Memory B cell (primary cell): Measurements from ENCODE around the gene FRMPD4.
"Not testable (repeated sequence)": the region's sequence is repeated elsewhere in the genome, so short reads cannot be mapped to it uniquely, and the experiment has no call there.

Experiments used
- ATAC-seq: fragments of 150-1000 bp; cut with Tn5 transposase; 2 replicates; pipeline ENCODE4 v1.10.0; 2021; ENCODE audit warnings: low read depth, mild to moderate bottlenecking, moderate library complexity
- DNase-seq, 2 donors: peaks; one replicate each; pipeline ENCODE4 v3.0.0; 2022; ENCODE audit warnings: low spot score in 2 of 2
- H3K27ac Mint-ChIP-seq: one replicate; pipeline ENCODE4 v1.8.0; 2022; ENCODE audit warnings: mild to moderate bottlenecking, moderate library complexity, mixed read lengths
- H3K27me3 Mint-ChIP-seq: one replicate; pipeline ENCODE4 v1.8.0; 2022; ENCODE audit warnings: mixed read lengths
- H3K36me3 Mint-ChIP-seq: one replicate; pipeline ENCODE4 v1.8.0; 2022; ENCODE audit warnings: mild to moderate bottlenecking, mixed read lengths
- H3K4me1 Mint-ChIP-seq: one replicate; pipeline ENCODE4 v1.8.0; 2022; ENCODE audit warnings: mixed read lengths
- H3K4me3 Mint-ChIP-seq: one replicate; pipeline ENCODE4 v1.8.0; 2022; ENCODE audit warnings: mild to moderate bottlenecking, moderate library complexity, mixed read lengths
- H3K9me3 Mint-ChIP-seq: one replicate; pipeline ENCODE4 v1.8.0; 2022; ENCODE audit warnings: mixed read lengths

The FRMPD4 gene

DNA sequence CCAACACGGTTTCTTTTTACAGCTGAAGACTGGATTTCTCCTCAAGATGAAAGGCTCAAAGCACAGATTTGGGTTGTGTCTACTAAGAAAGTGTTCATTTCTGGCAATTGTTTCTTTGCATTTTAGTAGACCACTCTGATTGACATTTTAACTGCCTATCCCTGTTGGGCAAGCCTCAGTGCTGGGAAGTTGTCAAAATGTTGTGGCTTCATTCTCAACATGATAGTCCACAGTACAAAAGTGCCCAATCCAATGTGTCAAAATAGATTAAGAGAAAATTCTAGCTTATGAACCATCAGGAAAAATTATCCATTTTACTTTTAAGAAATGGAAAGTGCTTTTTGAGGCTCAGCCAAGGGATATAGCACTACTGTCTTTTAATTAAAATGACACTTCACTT lies 329.0 kb downstream of the FRMPD4 start:
- no peaks in the 10 kb centered on the region for H3K27me3 Mint-ChIP-seq
- no peaks in the 10 kb centered on the region for H3K36me3 Mint-ChIP-seq
- no peak overlapping the region for H3K4me3 Mint-ChIP-seq
- peaks cover 2% of the 10 kb centered on the region for H3K4me1 Mint-ChIP-seq
- ATAC-seq (no peak), DNase-seq (no peak)
- H3K9me3 Mint-ChIP-seq = no peaks in the 10 kb centered on the region
- no peak overlapping the region for H3K27ac Mint-ChIP-seq

DNA sequence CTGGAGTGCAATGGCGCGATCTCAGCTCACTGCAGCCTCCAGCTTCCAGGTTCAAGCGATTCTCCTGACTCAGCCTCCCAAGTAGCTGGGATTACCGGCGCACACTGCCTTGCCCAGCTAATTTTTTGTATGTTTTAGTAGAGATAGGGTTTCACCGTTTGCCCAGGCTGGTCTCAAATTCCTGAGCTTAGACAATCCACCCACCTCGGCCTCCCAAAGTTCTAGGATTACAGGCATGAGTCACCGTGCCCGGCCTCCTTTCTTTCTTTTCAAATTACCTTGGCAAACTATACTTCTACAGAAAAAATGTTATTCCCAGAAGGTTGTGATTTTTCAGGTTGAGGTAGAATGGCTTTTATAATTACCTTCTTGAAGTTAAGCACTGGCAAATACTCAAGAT lies 331.0 kb downstream of the FRMPD4 start:
- peaks cover 2% of the 10 kb centered on the region for H3K27me3 Mint-ChIP-seq
- H3K4me3 Mint-ChIP-seq = no peak overlapping the region
- DNase-seq (no peak), ATAC-seq (no peak)
- no peaks in the 10 kb centered on the region for H3K9me3 Mint-ChIP-seq
- H3K27ac Mint-ChIP-seq = no peak overlapping the region
- peaks cover 2% of the 10 kb centered on the region for H3K4me1 Mint-ChIP-seq
- H3K36me3 Mint-ChIP-seq = no peaks in the 10 kb centered on the region

DNA sequence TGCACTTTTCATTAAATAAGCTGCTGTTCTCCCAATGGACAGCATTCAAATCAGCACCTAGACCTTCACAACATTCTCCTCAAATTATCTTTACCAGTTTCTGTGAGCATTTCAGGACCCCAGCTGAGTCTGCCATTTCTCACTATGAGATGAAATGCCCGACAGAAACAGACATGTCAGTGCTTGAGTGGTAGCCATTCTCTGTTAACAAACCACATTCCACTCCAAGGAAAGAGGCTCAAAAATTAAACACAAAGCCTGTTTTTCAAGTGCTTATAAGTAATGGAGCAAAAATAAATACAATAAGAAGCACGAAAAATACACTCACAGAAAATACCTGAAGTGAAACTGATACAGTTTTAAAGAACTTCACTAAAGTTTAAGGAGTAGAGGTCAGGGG lies 332.8 kb downstream of the FRMPD4 start:
- no peaks in the 10 kb centered on the region for H3K36me3 Mint-ChIP-seq
- no peaks in the 10 kb centered on the region for H3K9me3 Mint-ChIP-seq
- peaks cover 2% of the 10 kb centered on the region for H3K4me1 Mint-ChIP-seq
- ATAC-seq (no peak), DNase-seq (no peak)
- no peak overlapping the region for H3K4me3 Mint-ChIP-seq
- H3K27me3 Mint-ChIP-seq = peaks cover 2% of the 10 kb centered on the region
- H3K27ac Mint-ChIP-seq = no peak overlapping the region

DNA sequence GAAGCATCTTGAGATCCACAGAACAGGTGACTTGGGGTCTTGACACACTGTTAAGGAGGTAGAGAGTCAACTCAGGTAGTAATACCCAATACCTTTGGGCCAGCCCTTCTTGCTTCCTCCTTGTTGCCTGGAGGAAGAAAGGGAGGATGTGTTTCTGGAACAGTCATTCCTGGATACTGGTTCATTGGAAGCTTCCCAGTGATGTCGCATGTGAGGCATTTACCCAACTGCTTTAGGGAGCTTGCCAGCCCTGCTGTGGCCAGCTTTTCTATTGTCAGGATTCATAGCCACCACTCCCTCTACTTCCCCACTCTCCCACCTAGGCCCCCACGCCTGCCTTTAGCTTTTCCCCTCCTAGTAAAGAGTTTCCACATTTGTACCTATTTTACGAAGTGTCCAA lies 342.7 kb downstream of the FRMPD4 start:
- no peak for DNase-seq
- Mint-ChIP-seq H3K27me3 (no peaks in the 10 kb centered on the region), H3K4me3 (no peak overlapping the region), H3K27ac (no peak overlapping the region), H3K36me3 (no peaks in the 10 kb centered on the region), H3K4me1 (no peaks in the 10 kb centered on the region), H3K9me3 (no peaks in the 10 kb centered on the region)
- no peak for ATAC-seq

DNA sequence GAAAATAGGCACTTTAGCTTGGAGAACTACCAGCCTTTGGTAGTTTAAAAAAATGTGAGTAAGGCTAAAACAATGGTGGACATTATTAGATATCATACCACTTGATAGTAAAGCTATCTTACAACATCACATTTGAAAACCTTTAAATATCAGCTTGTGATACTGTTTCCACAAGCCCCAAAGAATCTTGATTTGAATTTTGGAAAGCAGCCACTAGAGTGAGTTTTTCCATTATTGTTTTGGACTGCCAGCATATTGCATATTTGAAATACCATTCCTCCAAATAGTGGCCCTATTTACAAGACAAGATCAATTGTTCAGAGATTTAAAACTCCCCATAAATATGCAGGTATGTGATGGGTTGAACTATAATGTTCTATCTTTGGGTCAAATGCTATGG lies 349.9 kb downstream of the FRMPD4 start:
- Mint-ChIP-seq H3K36me3 (no peaks in the 10 kb centered on the region), H3K27ac (no peak overlapping the region), H3K4me1 (peaks cover 3% of the 10 kb centered on the region), H3K9me3 (no peaks in the 10 kb centered on the region), H3K4me3 (no peak overlapping the region), H3K27me3 (no peaks in the 10 kb centered on the region)
- DNase-seq (no peak), ATAC-seq (no peak)

DNA sequence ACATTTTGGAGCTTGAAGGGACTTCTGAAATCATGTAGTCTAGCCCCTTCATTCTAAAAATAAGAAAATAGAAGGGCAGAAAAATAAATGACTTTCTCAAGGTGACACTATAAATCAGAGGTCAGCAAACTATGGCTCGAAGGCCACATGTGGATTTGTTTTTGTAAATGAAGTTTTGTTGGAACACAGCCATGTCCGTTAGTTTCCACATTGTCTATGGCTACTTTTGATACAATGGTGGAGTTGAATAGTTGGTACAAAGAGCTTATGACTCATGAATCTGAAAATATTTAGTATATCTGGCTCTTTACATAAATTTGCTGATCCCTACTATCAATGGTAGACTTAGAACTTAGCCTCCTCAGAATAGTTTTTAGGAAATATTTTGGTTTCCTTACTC lies 350.5 kb downstream of the FRMPD4 start:
- no peaks in the 10 kb centered on the region for H3K9me3 Mint-ChIP-seq
- no peak overlapping the region for H3K4me3 Mint-ChIP-seq
- no peaks in the 10 kb centered on the region for H3K27me3 Mint-ChIP-seq
- H3K36me3 Mint-ChIP-seq = no peaks in the 10 kb centered on the region
- ATAC-seq = no peak
- DNase-seq = no peak
- peaks cover 3% of the 10 kb centered on the region for H3K4me1 Mint-ChIP-seq
- H3K27ac Mint-ChIP-seq = no peak overlapping the region

DNA sequence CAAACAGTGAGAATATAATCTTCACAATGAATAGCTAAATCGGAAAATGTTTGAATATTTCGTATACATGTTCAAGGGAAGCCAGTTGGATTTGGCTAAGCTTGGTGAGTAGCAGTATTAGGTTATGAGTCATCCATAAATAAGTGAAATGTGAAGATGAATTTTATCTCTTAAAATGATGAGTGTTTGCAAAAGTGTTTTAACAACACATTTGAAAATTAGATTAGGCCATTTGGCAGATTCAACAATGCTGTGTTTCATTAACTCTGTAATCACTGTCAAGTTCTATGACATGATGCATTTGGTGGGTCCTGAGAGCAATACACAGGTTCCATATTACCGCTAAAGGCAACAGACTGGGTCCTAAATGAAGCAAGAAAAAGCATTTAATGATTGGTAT lies 351.1 kb downstream of the FRMPD4 start:
- no peak overlapping the region for H3K27ac Mint-ChIP-seq
- DNase-seq = no peak
- no peaks in the 10 kb centered on the region for H3K36me3 Mint-ChIP-seq
- H3K4me1 Mint-ChIP-seq = peaks cover 3% of the 10 kb centered on the region
- no peaks in the 10 kb centered on the region for H3K9me3 Mint-ChIP-seq
- H3K4me3 Mint-ChIP-seq = no peak overlapping the region
- ATAC-seq = no peak
- no peaks in the 10 kb centered on the region for H3K27me3 Mint-ChIP-seq

DNA sequence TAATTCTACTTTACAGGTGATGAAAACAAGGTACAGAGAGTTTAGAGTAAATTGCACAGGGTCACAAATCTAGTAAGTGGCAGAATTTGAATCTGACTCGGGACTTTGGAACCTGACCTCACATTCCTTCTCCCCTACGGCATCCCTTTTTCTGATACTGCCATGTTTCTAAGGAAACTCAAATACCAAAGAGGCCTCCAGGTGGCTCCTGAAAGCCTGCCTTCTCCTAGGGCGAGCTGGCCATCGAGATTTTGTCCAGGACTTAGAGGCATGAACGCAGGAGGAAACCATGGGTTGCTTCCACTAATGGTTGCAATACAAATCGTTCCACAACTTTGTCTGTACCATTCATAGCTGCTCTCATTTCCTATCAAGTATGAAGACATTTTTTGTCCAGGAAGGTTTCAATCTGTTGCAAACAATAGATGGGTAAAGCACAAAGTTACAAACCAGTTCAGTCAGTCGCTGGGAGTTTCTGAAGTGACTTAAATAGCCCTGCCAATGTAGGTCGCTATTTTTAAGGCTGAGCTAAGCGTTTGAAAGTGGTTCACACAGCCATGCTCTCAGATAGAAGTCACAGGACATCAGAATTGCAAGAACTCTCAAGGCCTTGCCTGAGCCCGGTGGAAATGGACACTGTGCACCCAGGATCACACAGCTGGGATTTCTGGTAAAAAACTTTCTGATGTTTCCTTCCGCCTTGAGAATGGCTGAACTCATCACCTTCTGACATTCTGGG lies 356.3 kb downstream of the FRMPD4 start:
- H3K4me3 Mint-ChIP-seq = no peak overlapping the region
- peaks cover 4% of the 10 kb centered on the region for H3K4me1 Mint-ChIP-seq
- no peaks in the 10 kb centered on the region for H3K9me3 Mint-ChIP-seq
- H3K36me3 Mint-ChIP-seq = no peaks in the 10 kb centered on the region
- no peak for ATAC-seq
- DNase-seq = no peak
- no peaks in the 10 kb centered on the region for H3K27me3 Mint-ChIP-seq
- H3K27ac Mint-ChIP-seq = no peak overlapping the region

DNA sequence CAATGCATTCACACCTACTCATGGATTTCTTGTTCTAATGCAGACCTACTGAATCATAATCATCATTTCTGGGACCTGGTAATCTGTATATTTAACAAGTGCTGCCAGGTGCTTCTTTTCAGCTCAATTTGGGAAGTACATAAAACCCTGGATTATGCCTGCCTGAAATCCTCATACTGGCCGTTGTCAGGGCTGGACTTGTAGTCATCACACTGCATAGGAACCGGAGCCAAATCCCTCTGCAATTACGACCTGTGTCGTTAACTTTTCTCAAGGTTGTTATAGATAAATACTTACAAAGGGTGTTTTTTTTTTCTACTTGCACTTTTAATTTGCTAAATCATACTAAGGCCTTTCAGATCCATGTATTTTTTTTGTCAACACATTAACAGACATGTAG lies 358.1 kb downstream of the FRMPD4 start:
- no peak overlapping the region for H3K27ac Mint-ChIP-seq
- ATAC-seq = no peak

DNA sequence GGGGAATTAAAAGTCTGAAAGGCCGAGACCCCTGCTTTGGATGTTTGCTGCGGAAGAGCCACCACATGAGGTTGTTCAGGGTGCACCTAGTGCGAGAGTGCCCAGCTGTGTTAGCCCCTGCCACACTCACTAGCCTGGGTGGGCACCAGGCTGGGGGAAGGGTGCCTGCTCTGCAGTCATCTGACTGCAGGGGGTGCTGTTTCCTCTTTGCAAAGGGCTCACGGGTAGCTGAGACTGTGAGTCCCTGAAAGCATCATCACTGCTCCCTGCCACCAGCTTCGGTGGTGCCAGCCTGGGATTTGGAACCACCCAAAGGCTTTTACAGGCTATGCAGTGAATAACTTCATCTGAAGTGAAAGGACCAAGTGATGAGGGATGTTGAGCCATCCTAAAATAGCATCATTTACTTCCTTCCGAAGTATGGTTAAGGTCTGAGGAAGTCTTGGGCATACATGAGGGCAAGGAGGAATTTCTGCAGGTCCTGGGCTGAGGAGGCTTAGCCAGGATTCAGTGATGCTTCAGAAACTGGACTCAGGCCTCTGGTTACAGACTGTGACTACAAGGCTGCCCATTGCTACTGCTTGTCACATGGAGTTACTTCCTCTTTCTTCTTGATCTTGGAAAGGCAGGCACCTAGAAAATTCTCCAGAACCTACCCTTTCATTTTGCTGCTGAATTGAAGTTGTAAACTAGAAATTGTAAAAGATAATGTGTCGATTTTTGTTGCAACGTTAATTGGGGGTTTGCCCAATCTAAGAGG lies 359.7 kb downstream of the FRMPD4 start:
- H3K27ac Mint-ChIP-seq = no peak overlapping the region
- no peaks in the 10 kb centered on the region for H3K9me3 Mint-ChIP-seq
- DNase-seq = no peak

More for the DNA sequence above, 358.1 kb downstream of the FRMPD4 start:
- H3K4me3 Mint-ChIP-seq = no peak overlapping the region
- DNase-seq = no peak
- no peaks in the 10 kb centered on the region for H3K36me3 Mint-ChIP-seq
- no peaks in the 10 kb centered on the region for H3K27me3 Mint-ChIP-seq
- H3K4me1 Mint-ChIP-seq = peaks cover 4% of the 10 kb centered on the region
- no peaks in the 10 kb centered on the region for H3K9me3 Mint-ChIP-seq

DNA sequence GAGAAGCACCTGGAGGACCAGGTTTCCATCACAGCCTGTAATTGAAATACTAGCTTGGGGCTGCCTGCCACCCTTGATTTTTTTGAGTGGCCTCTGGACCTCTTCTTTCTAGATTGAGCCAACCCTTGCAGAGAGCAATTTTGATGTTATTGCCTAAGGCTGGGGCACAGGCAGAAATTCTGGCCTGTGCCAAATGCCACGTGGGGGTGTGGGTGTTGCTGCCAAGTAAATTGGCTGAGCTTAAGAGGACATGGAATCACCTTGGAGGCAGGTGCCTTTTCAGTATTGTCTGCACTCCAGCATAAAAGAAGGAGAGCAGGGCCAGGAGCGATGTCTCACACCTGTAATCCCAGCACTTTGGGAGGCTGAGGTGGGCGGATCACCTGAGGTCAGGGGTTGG lies 366.9 kb downstream of the FRMPD4 start:
- H3K4me3 Mint-ChIP-seq = no peak overlapping the region
- no peak overlapping the region for H3K27ac Mint-ChIP-seq
- DNase-seq = no peak
- H3K36me3 Mint-ChIP-seq = no peaks in the 10 kb centered on the region
- peaks cover 2% of the 10 kb centered on the region for H3K4me1 Mint-ChIP-seq
- no peaks in the 10 kb centered on the region for H3K9me3 Mint-ChIP-seq
- no peaks in the 10 kb centered on the region for H3K27me3 Mint-ChIP-seq
- no peak for ATAC-seq

More for the DNA sequence above, 359.7 kb downstream of the FRMPD4 start:
- Mint-ChIP-seq H3K4me3 (no peak overlapping the region), H3K36me3 (no peaks in the 10 kb centered on the region), H3K27me3 (no peaks in the 10 kb centered on the region), H3K4me1 (peaks cover 7% of the 10 kb centered on the region)
- peak; percentile 31 for ATAC-seq

DNA sequence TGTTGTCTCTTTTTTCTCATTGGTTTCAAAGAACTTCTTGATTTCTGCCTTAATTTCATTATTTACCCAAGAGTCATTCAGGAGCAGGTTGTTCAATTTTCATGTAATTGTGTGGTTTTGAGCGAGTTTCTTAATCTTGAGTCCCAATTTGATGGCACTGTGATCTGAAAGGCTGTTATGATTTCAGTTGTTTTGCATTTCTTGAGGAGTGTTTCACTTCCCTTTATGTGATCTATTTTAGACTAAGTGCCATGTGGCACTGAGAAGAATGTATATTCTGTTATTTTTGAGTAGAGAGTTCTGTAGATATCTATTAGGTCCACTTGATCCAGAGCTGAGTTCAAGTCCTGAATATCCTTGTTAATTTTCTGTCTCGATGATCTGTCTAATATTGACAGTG lies 377.1 kb downstream of the FRMPD4 start:
- Mint-ChIP-seq H3K4me3 (peak overlapping the region; percentile 74), H3K27ac (peak overlapping the region; percentile 88), H3K4me1 (peaks cover 20% of the 10 kb centered on the region), H3K36me3 (peaks cover 10% of the 10 kb centered on the region)
- not testable (repeated sequence) for H3K9me3 Mint-ChIP-seq, H3K27me3 Mint-ChIP-seq
- peak in 1 of 2 donors; percentile 0 for DNase-seq
- peak; percentile 83 for ATAC-seq

DNA sequence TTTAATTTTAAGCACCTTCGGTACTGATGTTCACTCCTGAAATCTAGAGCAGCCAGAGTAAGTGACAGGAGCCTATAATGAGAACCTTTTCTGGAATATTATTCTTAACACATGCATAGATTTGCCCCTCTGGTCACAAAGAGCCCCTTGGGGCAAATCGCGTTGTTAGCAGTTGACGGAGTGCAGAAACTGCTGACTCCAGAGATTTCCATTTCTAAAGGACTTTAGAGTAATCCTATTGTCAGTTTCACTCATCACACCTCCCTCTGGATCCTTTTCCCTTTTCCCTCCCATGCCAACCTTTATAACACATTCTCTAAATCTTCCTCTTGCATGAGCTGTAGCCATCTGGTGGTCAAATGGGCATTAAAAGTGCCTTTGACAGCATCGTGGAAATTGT lies 388.0 kb downstream of the FRMPD4 start:
- peaks cover 4% of the 10 kb centered on the region for H3K4me1 Mint-ChIP-seq
- DNase-seq (no peak), ATAC-seq (no peak)
- no peak overlapping the region for H3K27ac Mint-ChIP-seq
- H3K27me3 Mint-ChIP-seq = peaks cover 3% of the 10 kb centered on the region
- no peak overlapping the region for H3K4me3 Mint-ChIP-seq
- peaks cover 1% of the 10 kb centered on the region for H3K36me3 Mint-ChIP-seq
- no peaks in the 10 kb centered on the region for H3K9me3 Mint-ChIP-seq

DNA sequence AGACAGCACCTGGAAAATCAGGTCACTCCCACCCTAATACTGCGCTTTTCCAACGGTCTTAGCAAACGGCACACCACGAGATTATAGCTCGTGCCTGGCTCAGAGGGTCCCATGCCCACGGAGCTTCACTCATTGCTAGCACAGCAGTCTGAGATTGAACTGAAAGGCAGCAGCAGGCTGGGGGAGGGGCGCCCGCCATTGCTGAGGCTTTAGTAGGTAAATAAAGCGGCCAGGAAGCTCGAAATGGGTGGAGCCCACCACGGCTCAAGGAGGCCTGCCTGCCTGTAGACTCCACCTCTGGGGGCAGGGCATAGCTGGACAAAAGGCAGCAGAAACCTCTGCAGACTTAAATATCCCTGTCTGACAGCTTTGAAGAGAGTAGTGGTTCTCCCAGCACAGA lies 399.8 kb downstream of the FRMPD4 start:
- H3K36me3 Mint-ChIP-seq, H3K4me1 Mint-ChIP-seq, H3K9me3 Mint-ChIP-seq, H3K4me3 Mint-ChIP-seq, ATAC-seq, H3K27me3 Mint-ChIP-seq, DNase-seq, H3K27ac Mint-ChIP-seq: not testable (repeated sequence)

DNA sequence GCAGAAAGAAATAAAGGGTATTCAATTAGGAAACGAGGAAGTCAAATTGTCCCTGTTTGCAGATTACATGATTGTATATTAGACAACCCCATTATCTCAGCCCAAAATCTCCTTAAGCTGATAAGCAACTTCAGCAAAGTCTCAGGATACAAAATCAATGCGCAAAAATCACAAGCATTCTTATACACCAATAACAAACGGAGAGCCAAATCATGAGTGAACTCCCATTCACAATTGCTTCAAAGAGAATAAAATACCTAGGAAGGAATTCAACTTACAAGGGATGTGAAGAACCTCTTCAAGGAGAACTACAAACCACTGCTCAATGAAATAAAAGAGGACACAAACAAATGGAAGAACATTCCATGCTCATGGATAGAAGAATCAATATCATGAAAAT lies 404.0 kb downstream of the FRMPD4 start:
- H3K27ac Mint-ChIP-seq, ATAC-seq, H3K9me3 Mint-ChIP-seq, H3K4me1 Mint-ChIP-seq, H3K4me3 Mint-ChIP-seq, H3K27me3 Mint-ChIP-seq, DNase-seq, H3K36me3 Mint-ChIP-seq: not testable (repeated sequence)
